ENCODE measurements around the gene TBC1D20. TPM values are rescaled to one million over a fixed set of nuclear protein-coding genes. Genes with fewer than 3 reads are reported as not detected.

TBC1D20 gene
- total and polyA plus RNA-seq, 5 donors = 13.6 to 26.5 (median 25.2) TPM

DNA sequence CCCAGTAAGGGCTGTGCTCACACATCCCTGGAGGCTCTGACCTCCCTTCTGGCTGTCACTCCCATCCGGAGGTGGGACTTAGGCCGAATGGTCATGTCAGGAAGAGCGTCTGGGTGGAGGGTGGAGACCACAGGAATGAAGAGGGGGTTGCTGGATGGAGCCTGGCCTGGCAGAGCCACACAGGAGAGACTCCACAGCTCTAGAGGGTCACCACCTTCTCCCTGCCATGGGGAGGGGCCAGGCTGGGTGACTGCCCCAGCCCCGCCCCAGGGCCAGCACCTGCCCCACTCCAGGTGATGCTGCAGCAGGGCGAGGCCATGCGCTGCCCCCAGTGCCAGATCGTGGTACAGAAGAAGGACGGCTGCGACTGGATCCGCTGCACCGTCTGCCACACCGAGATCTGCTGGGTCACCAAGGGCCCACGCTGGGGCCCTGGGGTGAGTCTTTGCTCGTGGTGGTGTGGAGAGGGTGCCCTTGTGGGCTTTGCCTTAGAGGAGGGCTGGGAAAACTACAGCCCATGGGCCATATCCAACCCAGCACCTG lies 33.6 kb downstream of the TBC1D20 start:
- Histone ChIP-seq H3K27ac (ENCODE audit: low read length) (no peak overlapping the region), H3K27me3 (ENCODE audit: control insufficient read depth, insufficient read depth) (no peaks in the 10 kb centered on the region), H3K4me3 (ENCODE audit: low read length) (no peak overlapping the region), H3K9me3 (ENCODE audit: control insufficient read depth, low read length) (no peaks in the 10 kb centered on the region), H3K4me1 (ENCODE audit: control insufficient read depth, insufficient read depth, low read length) (peaks cover 3% of the 10 kb centered on the region)
- ATAC-seq = no peak
- WGBS = 86% methylated on average over 14 of the region's 14 CpGs
- intact Hi-C loops (cut with DNase I) = loop anchor here in 1 of 4 donors (10.0 kb wide), 1 partner anchor 74 kb away; no protein-coding TSS in a partner anchor
- no peak for DNase-seq

DNA sequence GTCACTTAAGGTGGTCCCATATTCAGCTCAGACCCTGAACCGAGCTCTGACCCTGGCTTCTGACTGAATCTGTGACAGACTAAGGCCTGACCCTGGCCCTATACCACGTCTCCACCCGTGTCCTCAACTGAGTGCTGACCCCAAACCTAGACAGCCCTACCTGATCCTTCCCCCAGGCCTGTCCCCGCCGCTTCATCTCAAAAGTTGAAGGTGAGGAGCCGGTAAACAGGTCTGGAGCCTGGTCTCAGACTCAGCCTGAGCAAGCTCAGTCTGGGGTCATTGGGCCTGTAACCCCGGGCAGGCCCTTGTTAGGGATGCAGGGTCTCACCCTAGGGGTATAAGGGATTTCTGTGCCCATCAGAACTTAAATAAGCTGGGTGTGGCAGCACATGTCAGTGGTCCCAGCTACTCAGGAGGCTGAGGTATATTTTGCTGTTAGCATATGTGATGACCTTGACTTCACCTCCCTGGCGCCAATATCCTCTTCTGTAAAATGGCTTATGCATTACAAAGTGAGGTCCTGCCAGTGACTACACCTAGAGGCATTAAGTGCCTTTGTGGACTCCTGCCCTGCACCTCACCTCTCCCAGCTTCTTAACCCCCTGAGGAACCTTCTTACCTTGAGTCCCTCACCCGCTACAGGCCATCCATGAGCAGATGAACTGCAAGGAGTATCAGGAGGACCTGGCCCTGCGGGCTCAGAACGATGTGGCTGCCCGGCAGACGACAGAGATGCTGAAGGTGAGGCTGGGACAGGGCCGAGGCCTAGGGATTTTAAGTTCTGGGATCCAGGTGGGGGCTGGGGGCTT lies 34.3 kb downstream of the TBC1D20 start:
- intact Hi-C loops (cut with DNase I) = loop anchor here in 1 of 4 donors (10.0 kb wide), 1 partner anchor 73 kb away; no protein-coding TSS in a partner anchor
- WGBS = 93% methylated on average over 14 of the region's 14 CpGs
- H3K9me3 ChIP-seq (ENCODE audit: control insufficient read depth, low read length) = no peaks in the 10 kb centered on the region

GRCh38 chr20:427401-427800 lies 34.9 kb downstream of the TBC1D20 start:
- intact Hi-C loops (cut with DNase I) = loop anchor here in 1 of 4 donors (10.0 kb wide), 1 partner anchor 73 kb away; no protein-coding TSS in a partner anchor
- H3K4me1 ChIP-seq (ENCODE audit: control insufficient read depth, insufficient read depth, low read length) = peaks cover 3% of the 10 kb centered on the region
- 90% methylated on average over 4 of the region's 4 CpGs for WGBS
- H3K27ac ChIP-seq (ENCODE audit: low read length) = no peak overlapping the region
- no peak for ATAC-seq
- no peaks in the 10 kb centered on the region for H3K9me3 ChIP-seq (ENCODE audit: control insufficient read depth, low read length)
- H3K4me3 ChIP-seq (ENCODE audit: low read length) = no peak overlapping the region
- no peak for DNase-seq
- no peaks in the 10 kb centered on the region for H3K27me3 ChIP-seq (ENCODE audit: control insufficient read depth, insufficient read depth)

More for the DNA sequence above, 34.3 kb downstream of the TBC1D20 start:
- no peak for DNase-seq
- Histone ChIP-seq H3K27ac (ENCODE audit: low read length) (no peak overlapping the region), H3K27me3 (ENCODE audit: control insufficient read depth, insufficient read depth) (no peaks in the 10 kb centered on the region), H3K4me3 (ENCODE audit: low read length) (no peak overlapping the region), H3K4me1 (ENCODE audit: control insufficient read depth, insufficient read depth, low read length) (peaks cover 3% of the 10 kb centered on the region)
- ATAC-seq = no peak

DNA sequence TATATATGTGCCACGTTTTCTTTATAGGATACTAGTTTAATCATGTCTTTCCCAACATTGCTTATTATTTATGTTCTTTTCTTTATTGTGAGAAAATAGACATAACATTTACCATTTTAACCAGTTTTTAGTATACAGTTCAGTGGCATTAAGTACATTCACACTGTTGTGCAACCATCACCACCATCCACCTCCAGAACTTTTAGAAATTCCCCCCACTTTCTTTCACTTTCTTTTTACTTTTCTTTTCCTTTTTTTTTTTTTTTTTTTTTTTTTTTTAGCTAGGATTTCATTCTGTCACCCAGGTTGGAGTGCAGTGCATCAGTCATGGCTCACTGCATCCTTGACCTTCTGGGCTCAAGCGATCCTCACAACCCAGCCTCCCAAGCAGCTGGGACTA lies 35.8 kb downstream of the TBC1D20 start:
- DNase-seq (no peak), ATAC-seq (no peak)
- Histone ChIP-seq H3K4me1 (ENCODE audit: control insufficient read depth, insufficient read depth, low read length) (peaks cover under 1% of the 10 kb centered on the region), H3K27me3 (ENCODE audit: control insufficient read depth, insufficient read depth) (no peaks in the 10 kb centered on the region), H3K9me3 (ENCODE audit: control insufficient read depth, low read length) (no peaks in the 10 kb centered on the region), H3K4me3 (ENCODE audit: low read length) (no peak overlapping the region), H3K27ac (ENCODE audit: low read length) (no peak overlapping the region)
- 96% methylated on average over 2 of the region's 2 CpGs for WGBS
- intact Hi-C loops (cut with DNase I) = loop anchor here in 1 of 4 donors (10.0 kb wide), 1 partner anchor 72 kb away; no protein-coding TSS in a partner anchor

GRCh38 chr20:421685-422250 lies 40.6 kb downstream of the TBC1D20 start:
- no peak overlapping the region for H3K27ac ChIP-seq (ENCODE audit: low read length)
- no peaks in the 10 kb centered on the region for H3K27me3 ChIP-seq (ENCODE audit: control insufficient read depth, insufficient read depth)
- no peak for DNase-seq
- H3K4me1 ChIP-seq (ENCODE audit: control insufficient read depth, insufficient read depth, low read length) = no peaks in the 10 kb centered on the region
- no peaks in the 10 kb centered on the region for H3K9me3 ChIP-seq (ENCODE audit: control insufficient read depth, low read length)
- H3K4me3 ChIP-seq (ENCODE audit: low read length) = no peak overlapping the region
- intact Hi-C loops (cut with DNase I) = loop anchor here in 1 of 4 donors (10.0 kb wide), 1 partner anchor 67 kb away; no protein-coding TSS in a partner anchor
- ATAC-seq = no peak
- WGBS = 96% methylated on average over 8 of the region's 8 CpGs

- no peaks in the 10 kb centered on the region for H3K9me3 ChIP-seq (ENCODE audit: control insufficient read depth, low read length)
- H3K27me3 ChIP-seq (ENCODE audit: control insufficient read depth, insufficient read depth) = no peaks in the 10 kb centered on the region
- WGBS = 89% methylated on average over 49 of the region's 49 CpGs
- DNase-seq = no peak
- no peaks in the 10 kb centered on the region for H3K4me1 ChIP-seq (ENCODE audit: control insufficient read depth, insufficient read depth, low read length)
- ATAC-seq = peak in 1 of 2 donors; percentile 10
- intact Hi-C loops (cut with DNase I) = loop anchor here in 1 of 4 donors (10.0 kb wide), 1 partner anchor 66 kb away; no protein-coding TSS in a partner anchor
- no peak overlapping the region for H3K27ac ChIP-seq (ENCODE audit: low read length)
- no peak overlapping the region for H3K4me3 ChIP-seq (ENCODE audit: low read length)
Observed at GRCh38 chr20:420721-421574, 41.4 kb downstream of the TBC1D20 start.

DNA sequence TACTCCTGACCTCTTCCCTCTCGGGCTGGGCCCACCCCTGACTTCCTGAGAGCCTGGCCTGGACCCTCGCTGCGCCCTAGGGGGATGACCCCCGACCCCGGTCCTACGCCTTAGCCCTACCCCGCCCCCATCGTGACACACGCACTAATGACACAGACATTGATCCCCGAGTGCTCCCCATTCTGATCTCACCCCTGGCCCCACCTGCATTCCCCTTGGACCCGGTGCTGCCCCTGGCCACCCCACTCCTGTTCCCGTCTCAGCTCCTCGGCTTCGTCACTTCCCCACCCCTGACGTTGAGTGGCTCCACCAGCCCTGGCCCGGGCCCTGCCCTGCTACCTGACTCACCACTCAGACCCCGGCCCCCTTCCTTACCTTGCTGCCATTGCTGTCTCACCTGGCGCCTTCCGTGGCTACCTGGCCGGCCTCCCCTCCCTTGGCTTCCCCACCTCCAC lies 42.1 kb downstream of the TBC1D20 start:
- H3K4me1 ChIP-seq (ENCODE audit: control insufficient read depth, insufficient read depth, low read length) = no peaks in the 10 kb centered on the region
- no peak overlapping the region for H3K4me3 ChIP-seq (ENCODE audit: low read length)
- H3K27me3 ChIP-seq (ENCODE audit: control insufficient read depth, insufficient read depth) = no peaks in the 10 kb centered on the region
- no peaks in the 10 kb centered on the region for H3K9me3 ChIP-seq (ENCODE audit: control insufficient read depth, low read length)
- DNase-seq = peak in 1 of 3 donors; percentile 52
- ATAC-seq = no peak
- 93% methylated on average over 20 of the region's 20 CpGs for WGBS
- H3K27ac ChIP-seq (ENCODE audit: low read length) = no peak overlapping the region
- intact Hi-C loops (cut with DNase I) = loop anchor here in 1 of 4 donors (10.0 kb wide), 1 partner anchor 65 kb away; no protein-coding TSS in a partner anchor

- no peak overlapping the region for H3K27ac ChIP-seq (ENCODE audit: low read length)
- H3K4me1 ChIP-seq (ENCODE audit: control insufficient read depth, insufficient read depth, low read length) = no peaks in the 10 kb centered on the region
- ATAC-seq = peak; percentile 7 to 36
- intact Hi-C loops (cut with DNase I) = loop anchor here in 2 of 4 donors (10.0 kb wide), 1 partner anchor 65 kb away; no protein-coding TSS in a partner anchor
- H3K4me3 ChIP-seq (ENCODE audit: low read length) = no peak overlapping the region
- H3K9me3 ChIP-seq (ENCODE audit: control insufficient read depth, low read length) = no peaks in the 10 kb centered on the region
- DNase-seq = peak in 2 of 3 donors; percentile 53 to 61
- 94% methylated on average over 32 of the region's 32 CpGs for WGBS
- H3K27me3 ChIP-seq (ENCODE audit: control insufficient read depth, insufficient read depth) = no peaks in the 10 kb centered on the region
Observed at GRCh38 chr20:419556-420165, 42.7 kb downstream of the TBC1D20 start.

- intact Hi-C loops (cut with DNase I) = loop anchor here in 1 of 4 donors (10.0 kb wide), 1 partner anchor 64 kb away; no protein-coding TSS in a partner anchor
- Histone ChIP-seq H3K9me3 (ENCODE audit: control insufficient read depth, low read length) (no peaks in the 10 kb centered on the region), H3K4me3 (ENCODE audit: low read length) (no peak overlapping the region), H3K4me1 (ENCODE audit: control insufficient read depth, insufficient read depth, low read length) (no peaks in the 10 kb centered on the region), H3K27ac (ENCODE audit: low read length) (no peak overlapping the region), H3K27me3 (ENCODE audit: control insufficient read depth, insufficient read depth) (no peaks in the 10 kb centered on the region)
- 86% methylated on average over 8 of the region's 8 CpGs for WGBS
- DNase-seq (no peak), ATAC-seq (peak in 1 of 2 donors; percentile 4)
Observed at GRCh38 chr20:418858-419365, 43.4 kb downstream of the TBC1D20 start.

Measured in right cardiac atrium (tissue), 5 donors.